NCI-H1436 (cell line): ENCODE data around the gene PPP2R5B.

ENCODE experiments used
- DNase-seq: peaks from one replicate; lab custom pipeline; 2025; lab: John Stamatoyannopoulos, UW

Gene PPP2R5B

GRCh38 chr11:64888729-64889511, 35.6 kb upstream of the PPP2R5B start:
- DNase-seq = no peak

DNA sequence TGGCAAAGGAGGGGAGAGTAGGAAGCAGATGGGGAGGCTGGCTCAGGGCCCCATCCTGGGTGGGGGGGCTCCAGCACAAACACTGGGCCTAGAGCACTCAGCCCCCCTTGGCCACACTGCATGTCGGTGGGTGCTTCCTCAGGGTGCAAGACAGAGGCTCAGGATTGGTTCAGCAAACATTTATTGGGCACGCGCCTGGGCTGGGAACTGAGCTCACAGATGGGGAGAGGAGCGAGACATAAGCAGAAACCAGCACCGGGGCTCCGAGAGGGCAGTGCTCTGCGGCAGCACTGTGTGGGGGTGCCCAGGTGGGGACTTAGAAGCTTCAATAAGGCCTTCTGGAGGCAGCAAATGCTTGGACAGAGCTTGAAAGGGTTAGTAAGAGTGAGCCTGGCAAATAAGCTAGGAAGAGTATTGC, 34.0 kb upstream of the PPP2R5B start:
- no peak for DNase-seq

- no peak for DNase-seq
Observed at GRCh38 chr11:64891215-64891848, 33.2 kb upstream of the PPP2R5B start.

- no peak for DNase-seq
Observed at GRCh38 chr11:64891880-64892279, 32.6 kb upstream of the PPP2R5B start.

GRCh38 chr11:64892411-64892831, 32.1 kb upstream of the PPP2R5B start:
- no peak for DNase-seq

- DNase-seq = no peak
Observed at GRCh38 chr11:64892838-64893193, 31.7 kb upstream of the PPP2R5B start.

GRCh38 chr11:64893194-64894069, 31.1 kb upstream of the PPP2R5B start:
- no peak for DNase-seq

DNA sequence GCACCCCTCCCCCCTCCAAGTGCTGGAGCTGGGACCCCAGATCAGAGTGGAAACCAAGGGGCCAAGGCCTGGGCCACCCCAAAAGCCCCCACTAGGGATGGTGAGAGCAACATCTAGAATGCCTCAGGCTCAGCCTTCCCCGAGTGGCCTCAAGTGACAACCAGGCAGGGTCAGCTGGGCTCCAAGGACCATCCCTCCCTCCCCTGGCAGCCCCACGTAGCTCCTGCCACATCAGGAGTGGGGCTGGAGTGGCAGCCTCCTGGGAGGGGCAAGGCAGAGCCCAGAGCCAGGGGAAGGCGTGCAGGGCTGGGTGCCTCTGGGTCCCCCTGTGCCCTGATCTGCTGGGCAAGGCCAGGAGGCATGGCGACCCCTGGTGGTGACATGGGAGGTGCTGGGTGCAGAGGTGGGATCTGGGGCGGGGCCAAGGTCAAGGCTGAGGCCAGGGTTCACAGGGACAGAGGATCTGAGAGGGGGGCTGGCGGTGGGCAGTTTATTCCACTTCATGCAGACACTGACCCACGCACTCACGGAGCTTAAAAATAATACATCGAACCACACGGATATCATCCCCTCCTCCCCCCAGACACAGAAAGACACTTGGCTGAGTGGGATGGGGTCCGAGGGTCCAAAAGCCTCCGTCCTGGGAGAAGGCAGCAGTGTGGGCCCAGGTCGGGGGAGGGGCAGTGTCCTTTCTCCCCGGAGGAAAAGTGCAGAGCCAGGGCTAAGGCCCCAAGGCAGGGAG, 30.2 kb upstream of the PPP2R5B start:
- peak; percentile 78 for DNase-seq

DNA sequence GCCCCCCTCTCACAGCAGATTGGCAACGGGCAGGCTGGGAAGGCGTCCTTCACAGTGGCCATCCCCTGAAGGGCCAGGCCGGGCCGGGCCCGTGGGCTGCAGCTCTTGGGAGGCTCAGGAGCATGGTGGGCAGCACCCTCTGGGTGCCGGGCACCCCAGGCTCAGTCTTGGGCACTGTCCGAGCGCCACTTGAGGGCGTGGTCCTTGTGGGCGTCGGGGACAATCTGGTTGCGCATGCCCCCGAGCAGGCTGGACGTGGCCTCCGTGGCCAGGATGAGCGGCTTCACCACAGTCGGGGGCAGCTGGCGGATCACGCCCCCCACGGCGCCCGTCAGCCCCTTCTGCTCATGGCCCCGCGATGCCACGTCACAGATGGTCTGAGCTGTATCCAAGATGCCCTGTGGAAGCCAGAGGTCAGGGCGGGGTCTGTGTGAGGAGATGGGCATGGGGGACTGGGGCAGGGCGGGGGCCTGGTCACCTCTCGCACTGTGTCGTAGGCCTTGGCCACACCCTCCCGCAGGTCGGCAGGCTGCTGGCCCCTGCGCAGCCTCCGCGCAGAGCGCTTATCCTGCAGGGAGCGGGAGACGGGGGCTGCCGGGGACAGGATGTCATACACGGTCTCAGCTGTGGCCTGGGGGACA, 29.6 kb upstream of the PPP2R5B start:
- no peak for DNase-seq

DNA sequence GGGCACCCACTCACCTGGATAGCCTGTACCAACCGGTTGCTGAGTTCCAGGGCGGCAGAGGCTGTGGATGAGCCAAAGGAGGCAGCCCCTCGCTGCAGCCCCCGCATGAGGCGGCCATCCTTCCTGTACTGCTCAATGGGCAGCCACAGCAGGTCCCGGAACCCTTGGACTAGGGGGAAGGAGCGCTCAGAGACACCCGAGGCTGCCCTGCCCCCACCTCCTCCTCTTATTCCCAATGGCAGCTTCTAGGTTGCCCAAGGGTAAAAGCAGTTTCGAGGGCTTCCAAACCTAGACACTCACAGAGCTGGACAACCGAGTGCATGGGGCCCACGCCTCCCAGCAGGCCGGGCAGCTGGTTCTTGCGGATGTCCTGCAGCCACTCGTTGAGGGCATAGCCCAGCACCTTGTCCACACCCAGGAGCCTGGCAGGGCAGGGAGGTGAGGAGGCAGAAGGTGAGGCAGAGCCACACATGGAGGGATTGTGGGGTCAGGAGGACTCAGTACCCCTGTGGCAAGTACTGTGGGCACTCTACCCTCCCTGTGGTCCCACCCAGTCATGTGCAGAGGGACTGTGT, 28.0 kb upstream of the PPP2R5B start:
- no peak for DNase-seq

- DNase-seq = no peak
Observed at GRCh38 chr11:64897381-64898075, 27.0 kb upstream of the PPP2R5B start.

DNA sequence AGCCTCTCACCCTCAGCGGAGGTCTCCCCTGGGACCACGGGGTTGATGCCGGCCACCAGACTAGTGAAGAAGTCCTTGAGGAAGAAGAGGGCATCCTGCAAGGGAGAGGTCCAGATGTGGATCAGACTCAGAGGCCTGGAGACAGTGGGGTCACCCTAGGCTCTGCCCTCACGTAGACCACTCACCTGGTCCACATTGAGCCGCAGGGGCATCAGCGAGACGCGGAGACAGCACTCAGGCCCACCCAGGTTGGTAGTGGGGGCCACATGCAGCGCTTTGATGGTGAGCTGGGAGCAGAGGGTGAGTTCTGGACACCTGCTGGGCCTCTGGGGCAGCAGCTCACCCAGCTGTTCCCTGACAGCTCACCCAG, 26.4 kb upstream of the PPP2R5B start:
- no peak for DNase-seq

- no peak for DNase-seq
Observed at GRCh38 chr11:64898541-64898940, 25.9 kb upstream of the PPP2R5B start.

DNA sequence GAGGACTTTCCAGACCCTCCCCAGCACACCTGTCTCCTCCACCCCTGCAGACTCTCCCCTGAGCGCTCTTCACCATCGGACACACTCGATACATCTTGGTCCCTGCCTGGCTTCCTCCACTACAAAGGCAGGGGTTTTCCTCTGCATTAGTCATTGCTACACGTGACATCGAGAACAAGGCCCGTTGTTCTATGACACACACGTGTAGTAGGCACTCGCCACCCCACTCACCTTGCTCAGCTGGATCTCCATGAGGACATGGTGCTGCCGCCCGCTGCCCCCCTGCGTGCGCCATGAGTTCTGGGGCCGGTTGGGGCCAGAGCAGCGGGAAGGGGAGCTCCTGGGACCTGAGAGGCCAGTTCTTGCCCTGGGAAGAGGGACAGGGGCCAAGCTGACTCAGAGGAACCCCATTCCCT, 24.2 kb upstream of the PPP2R5B start:
- no peak for DNase-seq

DNA sequence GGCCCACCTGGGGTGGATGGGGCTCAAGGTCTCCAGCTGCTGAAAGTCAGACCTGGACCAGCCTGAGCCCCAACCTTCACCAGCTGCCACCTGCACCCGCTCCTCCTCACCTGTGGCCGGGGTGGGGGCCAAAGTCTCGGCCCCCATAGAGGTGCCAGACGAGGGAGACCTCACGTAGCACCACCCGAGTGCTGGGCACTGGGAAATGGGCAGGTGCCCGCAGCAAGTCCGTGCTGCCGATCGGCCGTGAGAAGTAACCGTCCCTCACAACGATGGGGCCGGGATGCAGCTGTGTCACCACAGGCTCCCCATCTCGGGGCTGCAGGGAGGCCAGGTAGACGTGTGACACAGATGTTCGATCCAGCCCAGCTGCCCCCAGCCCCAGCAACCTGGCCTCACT, 23.7 kb upstream of the PPP2R5B start:
- DNase-seq = no peak

GRCh38 chr11:64902102-64902900, 22.2 kb upstream of the PPP2R5B start:
- DNase-seq = no peak

- no peak for DNase-seq
Observed at GRCh38 chr11:64903291-64903833, 21.1 kb upstream of the PPP2R5B start.

GRCh38 chr11:64905516-64906313, 18.8 kb upstream of the PPP2R5B start:
- DNase-seq = no peak

- DNase-seq = no peak
Observed at GRCh38 chr11:64906314-64906635, 18.2 kb upstream of the PPP2R5B start.
